ENCODE results near the gene RET.
"Not testable (repeated sequence)": the region's sequence is repeated elsewhere in the genome, so short reads cannot be mapped to it uniquely, and the experiment has no call there.

Gene RET

GRCh38 chr10:43138021-43138756 is 61.3 kb downstream of the RET start, which contains the start of gene CSGALNACT2:
CSGALNACT2 (plus strand) TSS chr10:43138445; CDS start chr10:43155150, 16,705 bp downstream.
- peak; percentile 53 for DNase-seq (ENCODE audit: low read depth)
- TF ChIP-seq CTCF (IDR thresholded peaks at IDR 0.05; ENCODE audit: low read depth, low read length, missing control alignments): no peak
- H3K4me3 ChIP-seq (ENCODE audit: low read depth, low read length): peak within 1 kb of the TSS; percentile 94

DNA sequence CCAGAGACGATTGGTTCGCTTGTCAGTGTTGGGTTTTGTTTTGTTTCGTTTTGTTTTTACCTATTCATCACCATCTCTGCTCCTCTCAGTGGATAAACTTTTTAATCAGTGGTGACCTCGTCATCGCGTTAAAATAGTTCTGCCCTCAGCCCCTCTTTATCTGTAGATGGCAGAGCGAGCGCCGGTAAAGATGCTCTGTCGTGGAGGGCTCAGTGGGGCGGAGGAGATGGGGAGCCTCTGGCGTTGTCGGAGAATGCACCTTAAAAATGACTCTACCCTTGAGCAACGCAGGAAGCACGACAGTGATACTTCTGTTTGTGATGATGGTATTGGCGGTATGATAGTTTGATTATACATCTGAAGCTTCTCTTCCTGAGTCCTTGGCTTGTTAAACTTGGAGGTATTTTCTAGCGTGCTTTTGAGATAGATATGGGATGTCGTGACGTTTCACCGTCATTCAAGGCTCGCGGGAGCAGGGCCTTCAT is 61.9 kb downstream of the RET start:
- no peak for DNase-seq (ENCODE audit: low read depth)
- H3K4me3 ChIP-seq (ENCODE audit: low read depth, low read length): peak overlapping the region; percentile 94
- no peak for TF ChIP-seq CTCF (IDR thresholded peaks at IDR 0.05; ENCODE audit: low read depth, low read length, missing control alignments)

GRCh38 chr10:43141421-43141820 is 64.6 kb downstream of the RET start:
- TF ChIP-seq CTCF (IDR thresholded peaks at IDR 0.05; ENCODE audit: low read depth, low read length, missing control alignments): no peak
- H3K4me3 ChIP-seq (ENCODE audit: low read depth, low read length): no peak overlapping the region
- no peak for DNase-seq (ENCODE audit: low read depth)

GRCh38 chr10:43145311-43145710 is 68.4 kb downstream of the RET start:
- H3K4me3 ChIP-seq (ENCODE audit: low read depth, low read length): no peak overlapping the region
- DNase-seq (ENCODE audit: low read depth): no peak
- no peak for TF ChIP-seq CTCF (IDR thresholded peaks at IDR 0.05; ENCODE audit: low read depth, low read length, missing control alignments)

- DNase-seq (ENCODE audit: low read depth); H3K4me3 ChIP-seq (ENCODE audit: low read depth, low read length): not testable (repeated sequence)
These were observed 69.1 kb downstream of the RET start for GRCh38 chr10:43145936-43146335.

- no peak for DNase-seq (ENCODE audit: low read depth)
- no peak overlapping the region for H3K4me3 ChIP-seq (ENCODE audit: low read depth, low read length)
- no peak for TF ChIP-seq CTCF (IDR thresholded peaks at IDR 0.05; ENCODE audit: low read depth, low read length, missing control alignments)
These were observed 74.5 kb downstream of the RET start for GRCh38 chr10:43151371-43151770.

GRCh38 chr10:43153901-43154300 is 77.0 kb downstream of the RET start:
- H3K4me3 ChIP-seq (ENCODE audit: low read depth, low read length): no peak overlapping the region
- TF ChIP-seq CTCF (IDR thresholded peaks at IDR 0.05; ENCODE audit: low read depth, low read length, missing control alignments): no peak
- DNase-seq (ENCODE audit: low read depth): no peak

Measured in GM12864 (cell line).